D721Med (cell line): ENCODE results near the gene RIN1.

ENCODE experiments used
- DNase-seq: peaks from one replicate; pipeline ENCODE4 v3.0.0; 2011; ENCODE audit warnings: low spot score; ENCODE audit not compliant: insufficient read length
- FAIRE-seq: peaks from 2 replicates; lab custom pipeline; 2011; peaks lifted over from hg19 to GRCh38; lab: Jason Lieb, UNC
- CTCF ChIP-seq: IDR thresholded peaks from 2 replicates; pipeline ENCODE4 v1.5.1; 2012; ENCODE audit warnings: mild to moderate bottlenecking, control low read depth; ENCODE audit not compliant: insufficient read depth; ENCODE audit errors: missing control alignments

Gene RIN1

DNA sequence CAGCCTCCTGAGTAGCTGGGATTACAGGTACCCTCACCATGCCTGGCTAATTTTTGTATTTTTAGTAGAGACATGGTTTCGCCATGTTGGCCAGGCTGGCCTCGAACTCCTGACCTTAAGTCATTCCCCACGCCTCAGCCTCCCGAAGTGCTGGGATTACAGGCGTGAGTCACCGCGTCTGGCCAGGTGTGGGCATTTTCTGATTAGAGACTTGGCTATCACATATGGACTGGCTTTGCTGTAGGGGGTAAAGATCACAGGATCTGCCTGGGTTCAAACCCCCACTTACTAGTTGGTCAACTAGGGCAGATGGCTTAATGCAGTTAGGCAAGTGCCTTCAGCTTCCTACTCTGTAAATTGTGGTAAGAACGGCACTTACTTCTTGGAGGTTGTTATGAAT, 25.9 kb downstream of the RIN1 start:
- no peak for DNase-seq
- no peak for TF ChIP-seq CTCF
- no peak for FAIRE-seq

- no peak for DNase-seq
- no peak for TF ChIP-seq CTCF
- FAIRE-seq = no peak
Measured at GRCh38 chr11:66309475-66309874, 26.8 kb downstream of the RIN1 start.

DNA sequence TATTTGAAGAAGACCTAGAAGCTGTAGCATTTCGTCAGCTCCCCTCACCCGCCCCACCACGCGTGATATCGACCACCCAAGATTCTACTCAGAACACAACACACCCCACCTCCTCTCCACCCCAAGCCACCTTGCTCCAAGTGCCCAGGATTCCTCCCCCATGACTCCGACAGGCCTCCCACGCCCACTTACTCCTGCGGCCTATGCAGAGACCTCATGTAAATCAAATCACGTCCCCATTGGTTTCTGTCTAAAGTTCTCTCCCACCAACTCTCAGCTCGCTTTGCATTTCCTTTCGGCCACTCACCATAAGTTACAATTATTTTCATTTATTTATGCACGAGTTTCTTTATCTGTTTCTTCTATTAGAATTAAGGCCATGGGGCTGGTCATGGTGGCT, 33.6 kb downstream of the RIN1 start:
- no peak for TF ChIP-seq CTCF
- no peak for FAIRE-seq
- no peak for DNase-seq

GRCh38 chr11:66299186-66299585, 37.0 kb downstream of the RIN1 start:
- FAIRE-seq = no peak
- DNase-seq = no peak
- TF ChIP-seq CTCF = no peak

DNA sequence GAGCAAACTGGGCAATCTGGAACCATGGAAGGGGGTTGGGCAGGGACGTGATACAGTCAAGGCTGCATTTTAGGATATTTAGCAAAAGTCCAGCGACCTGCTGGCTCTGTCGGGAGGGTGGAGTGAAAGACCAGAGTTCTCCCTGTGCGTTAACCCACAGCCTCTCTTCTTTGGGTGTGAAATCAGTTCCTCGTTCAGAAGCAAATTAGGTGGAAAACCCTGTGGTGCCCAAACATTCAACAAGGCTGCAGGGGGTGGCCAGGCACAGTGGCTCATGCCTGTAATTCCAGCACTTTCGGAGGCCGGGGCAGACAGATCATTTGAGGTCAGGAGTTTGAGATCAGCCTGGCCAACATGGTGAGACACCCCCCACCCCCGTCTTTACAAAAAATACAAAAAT, 38.6 kb downstream of the RIN1 start:
- FAIRE-seq (no peak), DNase-seq (no peak)
- TF ChIP-seq CTCF = no peak

GRCh38 chr11:66294626-66295620, 41.3 kb downstream of the RIN1 start:
- DNase-seq (no peak), FAIRE-seq (no peak)
- no peak for TF ChIP-seq CTCF

- no peak for TF ChIP-seq CTCF
- no peak for FAIRE-seq
- no peak for DNase-seq
Measured at GRCh38 chr11:66293777-66294625, 42.2 kb downstream of the RIN1 start.
